H9 (cell line): ENCODE data around the gene LPP. TPM values are rescaled to one million over a fixed set of nuclear protein-coding genes. Genes with fewer than 3 reads are reported as not detected.

Experiments used
- DNase-seq: peaks from one replicate; pipeline ENCODE4 v3.0.0-alpha.2; 2017
- H2AFZ ChIP-seq: one replicate; pipeline ENCODE4 v1.6.1; 2013; ENCODE audit warnings: mild to moderate bottlenecking, low read length, control low read depth, moderate library complexity
- H2AK5ac ChIP-seq: 2 replicates; pipeline ENCODE4 v1.6.1; 2013; ENCODE audit warnings: low read length, control low read depth, mixed read lengths; ENCODE audit not compliant: insufficient read length
- H2BK120ac ChIP-seq: one replicate; pipeline ENCODE4 v1.6.1; 2013; ENCODE audit warnings: low read depth, mild to moderate bottlenecking, low read length, control low read depth, inconsistent platforms; ENCODE audit not compliant: poor library complexity, severe bottlenecking
- H2BK12ac ChIP-seq: 2 replicates; pipeline ENCODE4 v1.6.1; 2013; ENCODE audit warnings: low read length, control low read depth, mixed read lengths, low read depth; ENCODE audit not compliant: insufficient read length
- H2BK15ac ChIP-seq: 2 replicates; pipeline ENCODE4 v1.6.1; 2013; ENCODE audit warnings: low read depth, low read length, control low read depth
- H2BK20ac ChIP-seq: one replicate; pipeline ENCODE4 v1.6.1; 2013; ENCODE audit warnings: low read depth, mild to moderate bottlenecking, low read length, control low read depth, inconsistent platforms; ENCODE audit not compliant: poor library complexity, severe bottlenecking
- H2BK5ac ChIP-seq: 2 replicates; pipeline ENCODE4 v1.6.1; 2013; ENCODE audit warnings: low read length, control low read depth, mixed read lengths; ENCODE audit not compliant: insufficient read length
- H3K14ac ChIP-seq: 2 replicates; pipeline ENCODE4 v1.6.1; 2013; ENCODE audit warnings: low read length, control low read depth; ENCODE audit not compliant: insufficient read depth
- H3K18ac ChIP-seq: 2 replicates; pipeline ENCODE4 v1.6.1; 2013; ENCODE audit warnings: low read depth, mild to moderate bottlenecking, mixed read lengths, low read length, control low read depth; ENCODE audit not compliant: insufficient read length
- H3K23ac ChIP-seq: 2 replicates; pipeline ENCODE4 v1.6.1; 2013; ENCODE audit warnings: low read length, control low read depth, mixed read lengths, low read depth; ENCODE audit not compliant: insufficient read length
- H3K23me2 ChIP-seq: 2 replicates; pipeline ENCODE4 v1.6.1; 2013; ENCODE audit warnings: low read depth, mild to moderate bottlenecking, mixed read lengths, low read length, control low read depth; ENCODE audit not compliant: insufficient read length, poor library complexity, severe bottlenecking
- H3K27ac ChIP-seq: 2 replicates; pipeline ENCODE4 v1.5.1; 2013; ENCODE audit warnings: low read length, control low read depth, mixed read lengths, low read depth; ENCODE audit not compliant: insufficient read length
- H3K27me3 ChIP-seq: 2 replicates; pipeline ENCODE4 v1.6.1; 2013; ENCODE audit warnings: low read length, control low read depth, inconsistent platforms; ENCODE audit not compliant: insufficient read depth
- H3K4ac ChIP-seq: 2 replicates; pipeline ENCODE4 v1.6.1; 2013; ENCODE audit warnings: low read depth, mild to moderate bottlenecking, control low read depth, inconsistent platforms, low read length, moderate library complexity
- H3K4me1 ChIP-seq: 2 replicates; pipeline ENCODE4 v1.6.1; 2013; ENCODE audit warnings: low read length, control low read depth, inconsistent platforms; ENCODE audit not compliant: insufficient read depth
- H3K4me2 ChIP-seq: 2 replicates; pipeline ENCODE4 v1.6.1; 2013; ENCODE audit warnings: low read length, control low read depth, mixed read lengths; ENCODE audit not compliant: insufficient read length, insufficient read depth
- H3K56ac ChIP-seq: 2 replicates; pipeline ENCODE4 v1.6.1; 2013; ENCODE audit warnings: low read depth, mild to moderate bottlenecking, mixed read lengths, low read length, control low read depth; ENCODE audit not compliant: insufficient read length
- H3K79me1 ChIP-seq: 2 replicates; pipeline ENCODE4 v1.6.1; 2013; ENCODE audit warnings: low read depth, mild to moderate bottlenecking, moderate library complexity, low read length, control low read depth, inconsistent platforms; ENCODE audit not compliant: insufficient read depth, poor library complexity, severe bottlenecking
- H3K79me2 ChIP-seq: 2 replicates; pipeline ENCODE4 v1.6.1; 2013; ENCODE audit warnings: low read length, control low read depth, inconsistent platforms; ENCODE audit not compliant: insufficient read depth
- H3K9ac ChIP-seq: 2 replicates; pipeline ENCODE4 v1.6.1; 2013; ENCODE audit warnings: low read length, control low read depth, mixed read lengths; ENCODE audit not compliant: insufficient read length; ENCODE audit errors: extremely low read depth
- H3K9me3 ChIP-seq: one replicate; pipeline ENCODE4 v1.6.1; 2013; ENCODE audit warnings: low read depth, low read length, inconsistent platforms; ENCODE audit not compliant: control insufficient read depth
- H3T11ph ChIP-seq: one replicate; pipeline ENCODE4 v1.6.1; 2013; ENCODE audit warnings: mild to moderate bottlenecking, low read length, control low read depth, inconsistent platforms
- H4K20me1 ChIP-seq: one replicate; pipeline ENCODE4 v1.6.1; 2013; ENCODE audit not compliant: control insufficient read depth, insufficient read length, insufficient read depth
- H4K5ac ChIP-seq: 2 replicates; pipeline ENCODE4 v1.6.1; 2013; ENCODE audit warnings: low read depth, mild to moderate bottlenecking, mixed read lengths, low read length, control low read depth; ENCODE audit not compliant: insufficient read length
- H4K8ac ChIP-seq: replicated peaks from 2 replicates; pipeline ENCODE4 v1.6.1; 2013; ENCODE audit warnings: low read length, control low read depth, mixed read lengths, low read depth; ENCODE audit not compliant: insufficient read length
- H4K91ac ChIP-seq: 2 replicates; pipeline ENCODE4 v1.6.1; 2013; ENCODE audit warnings: low read depth, mild to moderate bottlenecking, moderate library complexity, mixed read lengths, low read length, control low read depth; ENCODE audit not compliant: insufficient read length
- H3K27ac Mint-ChIP-seq, 3 experiments: 2 replicates in 2 of 3; 3 replicates in 1 of 3; pipeline ENCODE4 v1.8.0; 2020 to 2021; ENCODE audit warnings: mixed read lengths in 3 of 3, mild to moderate bottlenecking in 1 of 3, moderate library complexity in 1 of 3
- H3K27me3 Mint-ChIP-seq: 2 replicates; pipeline ENCODE4 v1.8.0; 2021; ENCODE audit warnings: low read depth, mild to moderate bottlenecking, moderate library complexity, mixed read lengths
- H3K36me3 Mint-ChIP-seq, 3 experiments: 2 replicates in 2 of 3; 3 replicates in 1 of 3; pipeline ENCODE4 v1.8.0; 2020 to 2021; ENCODE audit warnings: low read depth in 3 of 3, mixed read lengths in 3 of 3; ENCODE audit not compliant: insufficient read depth in 1 of 3
- H3K4me1 Mint-ChIP-seq, 2 experiments: 2 replicates each; pipeline ENCODE4 v1.8.0; 2020; ENCODE audit warnings: mixed read lengths in 2 of 2
- H3K4me3 Mint-ChIP-seq, 2 experiments: 2 replicates in 1 of 2; 3 replicates in 1 of 2; pipeline ENCODE4 v1.8.0; 2020 to 2021; ENCODE audit warnings: mild to moderate bottlenecking in 2 of 2, mixed read lengths in 2 of 2, moderate library complexity in 1 of 2
- H3K9me3 Mint-ChIP-seq, 2 experiments: 2 replicates in 1 of 2; 3 replicates in 1 of 2; pipeline ENCODE4 v1.8.0; 2020; ENCODE audit warnings: mild to moderate bottlenecking in 2 of 2, mixed read lengths in 2 of 2, moderate library complexity in 1 of 2
- CTCF ChIP-seq: fragments of 200-600 bp; sonication (generic); conservative IDR thresholded peaks from 3 replicates; pipeline ENCODE4 v1.8.0; 2021; ENCODE audit warnings: antibody characterized with exemption, mild to moderate bottlenecking
- WGBS: extraction: QIAGEN DNeasy Blood & Tissue Kit; methylation state at CpG from one replicate; pipeline ENCODE4 v1.1.7; 2013; ENCODE audit warnings: missing lambda C conversion rate, low lambda C conversion rate, mixed read lengths; ENCODE audit not compliant: insufficient read length; ENCODE audit errors: extremely low coverage; 5-methylcytosine and 5-hydroxymethylcytosine counted together
- total RNA-seq: library from RNA; stranded (reverse); gene quantifications from 2 replicates; pipeline ENCODE4 v1.2.1, GENCODE V29; 2021

Gene LPP
- total RNA-seq, 1 experiment from 2014 or later: 64.6 TPM

DNA sequence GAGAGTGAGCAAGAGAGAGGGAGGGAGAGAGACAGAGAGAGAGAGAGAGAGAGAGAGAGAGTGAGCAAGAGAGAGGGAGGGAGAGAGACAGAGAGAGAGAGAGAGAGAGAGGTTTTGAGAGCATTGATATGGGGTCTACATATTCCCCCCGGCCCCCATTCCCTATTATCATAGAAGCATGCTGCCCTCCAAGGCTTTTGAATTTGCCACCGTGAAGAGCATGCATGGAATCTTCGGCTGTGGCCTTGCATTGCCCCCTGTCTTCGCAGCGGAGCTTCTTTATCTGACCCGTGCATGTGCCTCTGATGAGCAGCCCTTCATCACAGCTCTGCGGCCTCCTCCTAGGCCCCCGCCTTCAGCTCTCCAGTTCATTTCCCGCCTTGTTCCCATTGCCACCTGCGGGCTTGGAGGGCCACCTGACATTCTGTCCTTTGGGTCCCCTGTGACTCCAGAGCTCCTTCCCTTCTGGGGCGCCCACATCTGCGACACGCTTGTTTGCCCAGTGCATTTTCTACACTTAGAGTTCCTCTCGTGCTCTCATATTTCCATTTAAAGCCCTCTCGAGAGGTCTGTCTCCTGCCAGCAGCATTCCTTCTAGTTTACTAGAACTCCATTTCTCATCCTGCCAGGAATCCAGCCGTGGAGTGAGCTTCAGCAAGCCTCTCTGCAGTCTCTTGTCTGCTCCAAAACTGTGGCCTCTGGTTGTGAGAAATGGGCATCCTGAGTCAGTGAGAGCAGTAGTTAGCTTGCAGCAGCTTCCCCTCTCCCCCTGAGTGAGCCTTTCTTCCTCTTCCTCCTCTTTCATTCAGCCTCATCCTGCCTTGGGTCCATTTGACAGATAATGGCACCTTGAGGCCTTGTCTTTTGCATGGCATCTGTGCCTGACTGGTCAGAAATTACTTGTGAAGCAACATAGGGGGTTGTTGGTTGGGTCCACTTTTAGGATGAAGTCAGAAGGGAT, 25.3 kb downstream of the LPP start:
- Histone ChIP-seq H3K56ac (no peak overlapping the region), H3K27me3 (no peaks in the 10 kb centered on the region), H3K4me2 (no peak overlapping the region), H2BK20ac (no peak overlapping the region), H4K20me1 (peaks cover 2% of the 10 kb centered on the region), H4K8ac (no peak overlapping the region), H2AFZ (no peak overlapping the region), H2BK120ac (no peak overlapping the region), H4K5ac (no peak overlapping the region), H3K4ac (no peak overlapping the region), H3K79me1 (no peaks in the 10 kb centered on the region), H3K23me2 (no peaks in the 10 kb centered on the region), H3T11ph (no peak overlapping the region), H4K91ac (no peak overlapping the region), H2BK12ac (no peak overlapping the region), H3K79me2 (peaks cover 3% of the 10 kb centered on the region; the same call in 1 of the 2 replicates), H3K9me3 (no peaks in the 10 kb centered on the region), H3K23ac (no peak overlapping the region), H3K18ac (no peak overlapping the region), H2BK15ac (no peak overlapping the region), H3K4me1 (peaks cover 4% of the 10 kb centered on the region; the same call in 1 of the 2 replicates), H2AK5ac (no peak overlapping the region), H3K9ac (no peak overlapping the region), H3K14ac (no peak overlapping the region), H2BK5ac (no peak overlapping the region), H3K27ac (no peak overlapping the region)
- peaks cover 26 to 29% of the 10 kb centered on the region in 2 experiments for H3K4me1 Mint-ChIP-seq
- peak overlapping the region; percentile 48 to 87 (median 83); a peak in 4 of 7 replicates for H3K27ac Mint-ChIP-seq
- no CpG with 5 or more reads among the region's 16 CpGs for WGBS
- TF ChIP-seq CTCF: no peak
- no peaks in the 10 kb centered on the region for H3K27me3 Mint-ChIP-seq
- DNase-seq: no peak
- H3K4me3 Mint-ChIP-seq: no peak overlapping the region
- H3K36me3 Mint-ChIP-seq: no peaks in the 10 kb centered on the region; a peak in 1 of 7 replicates
- H3K9me3 Mint-ChIP-seq: no peaks in the 10 kb centered on the region
